Measurements from ENCODE around the gene ING4. TPM values are rescaled to one million over a fixed set of nuclear protein-coding genes. Genes with fewer than 3 reads are reported as not detected.

Gene ING4
- total RNA-seq, 1 experiment from 2014 or later = 23.0 TPM

DNA sequence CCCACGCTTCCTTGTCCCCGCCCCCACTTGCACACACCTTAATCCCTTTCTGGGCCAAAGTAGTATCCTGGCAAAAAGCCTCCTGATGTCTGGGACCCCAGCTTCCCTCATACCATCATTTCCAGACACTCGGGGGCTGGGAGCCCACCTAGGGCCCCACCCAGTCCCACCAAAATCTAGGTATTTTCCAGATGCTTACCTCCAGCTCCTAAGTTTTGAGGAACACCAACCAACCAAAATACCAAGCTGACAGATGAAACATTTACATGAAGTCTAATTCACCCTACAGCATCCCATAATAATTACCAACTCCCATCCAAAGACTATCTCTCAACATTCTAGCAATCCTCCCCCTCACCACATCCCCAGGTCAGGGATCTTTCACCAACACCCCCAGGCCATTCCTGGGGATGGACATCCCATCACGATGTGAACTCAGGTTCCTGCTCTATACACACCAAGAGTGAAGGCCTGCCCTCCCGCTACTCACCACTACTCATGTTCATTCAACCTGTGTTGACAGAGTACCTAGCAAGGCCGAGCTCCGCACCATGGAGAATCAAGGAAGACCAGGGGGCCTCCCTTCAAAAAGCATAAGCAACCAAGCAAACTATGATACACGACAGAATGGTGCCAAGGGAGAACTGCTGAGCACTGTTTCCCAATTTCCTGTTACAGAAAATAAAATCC, 54.2 kb downstream of the ING4 start (continued):
- TF ChIP-seq, protein P1, sequence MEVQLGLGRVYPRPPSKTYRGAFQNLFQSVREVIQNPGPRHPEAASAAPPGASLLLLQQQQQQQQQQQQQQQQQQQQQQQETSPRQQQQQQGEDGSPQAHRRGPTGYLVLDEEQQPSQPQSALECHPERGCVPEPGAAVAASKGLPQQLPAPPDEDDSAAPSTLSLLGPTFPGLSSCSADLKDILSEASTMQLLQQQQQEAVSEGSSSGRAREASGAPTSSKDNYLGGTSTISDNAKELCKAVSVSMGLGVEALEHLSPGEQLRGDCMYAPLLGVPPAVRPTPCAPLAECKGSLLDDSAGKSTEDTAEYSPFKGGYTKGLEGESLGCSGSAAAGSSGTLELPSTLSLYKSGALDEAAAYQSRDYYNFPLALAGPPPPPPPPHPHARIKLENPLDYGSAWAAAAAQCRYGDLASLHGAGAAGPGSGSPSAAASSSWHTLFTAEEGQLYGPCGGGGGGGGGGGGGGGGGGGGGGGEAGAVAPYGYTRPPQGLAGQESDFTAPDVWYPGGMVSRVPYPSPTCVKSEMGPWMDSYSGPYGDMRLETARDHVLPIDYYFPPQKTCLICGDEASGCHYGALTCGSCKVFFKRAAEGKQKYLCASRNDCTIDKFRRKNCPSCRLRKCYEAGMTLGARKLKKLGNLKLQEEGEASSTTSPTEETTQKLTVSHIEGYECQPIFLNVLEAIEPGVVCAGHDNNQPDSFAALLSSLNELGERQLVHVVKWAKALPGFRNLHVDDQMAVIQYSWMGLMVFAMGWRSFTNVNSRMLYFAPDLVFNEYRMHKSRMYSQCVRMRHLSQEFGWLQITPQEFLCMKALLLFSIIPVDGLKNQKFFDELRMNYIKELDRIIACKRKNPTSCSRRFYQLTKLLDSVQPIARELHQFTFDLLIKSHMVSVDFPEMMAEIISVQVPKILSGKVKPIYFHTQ (CRISPR knock-in tag; IDR thresholded peaks at IDR 0.05) = no peak
- TF ChIP-seq, protein P2, sequence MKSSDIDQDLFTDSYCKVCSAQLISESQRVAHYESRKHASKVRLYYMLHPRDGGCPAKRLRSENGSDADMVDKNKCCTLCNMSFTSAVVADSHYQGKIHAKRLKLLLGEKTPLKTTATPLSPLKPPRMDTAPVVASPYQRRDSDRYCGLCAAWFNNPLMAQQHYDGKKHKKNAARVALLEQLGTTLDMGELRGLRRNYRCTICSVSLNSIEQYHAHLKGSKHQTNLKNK (CRISPR knock-in tag; IDR thresholded peaks at IDR 0.05) = no peak
- TF ChIP-seq, protein P3, sequence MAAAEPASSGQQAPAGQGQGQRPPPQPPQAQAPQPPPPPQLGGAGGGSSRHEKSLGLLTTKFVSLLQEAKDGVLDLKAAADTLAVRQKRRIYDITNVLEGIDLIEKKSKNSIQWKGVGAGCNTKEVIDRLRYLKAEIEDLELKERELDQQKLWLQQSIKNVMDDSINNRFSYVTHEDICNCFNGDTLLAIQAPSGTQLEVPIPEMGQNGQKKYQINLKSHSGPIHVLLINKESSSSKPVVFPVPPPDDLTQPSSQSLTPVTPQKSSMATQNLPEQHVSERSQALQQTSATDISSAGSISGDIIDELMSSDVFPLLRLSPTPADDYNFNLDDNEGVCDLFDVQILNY (CRISPR knock-in tag; IDR thresholded peaks at IDR 0.05) = no peak

DNA sequence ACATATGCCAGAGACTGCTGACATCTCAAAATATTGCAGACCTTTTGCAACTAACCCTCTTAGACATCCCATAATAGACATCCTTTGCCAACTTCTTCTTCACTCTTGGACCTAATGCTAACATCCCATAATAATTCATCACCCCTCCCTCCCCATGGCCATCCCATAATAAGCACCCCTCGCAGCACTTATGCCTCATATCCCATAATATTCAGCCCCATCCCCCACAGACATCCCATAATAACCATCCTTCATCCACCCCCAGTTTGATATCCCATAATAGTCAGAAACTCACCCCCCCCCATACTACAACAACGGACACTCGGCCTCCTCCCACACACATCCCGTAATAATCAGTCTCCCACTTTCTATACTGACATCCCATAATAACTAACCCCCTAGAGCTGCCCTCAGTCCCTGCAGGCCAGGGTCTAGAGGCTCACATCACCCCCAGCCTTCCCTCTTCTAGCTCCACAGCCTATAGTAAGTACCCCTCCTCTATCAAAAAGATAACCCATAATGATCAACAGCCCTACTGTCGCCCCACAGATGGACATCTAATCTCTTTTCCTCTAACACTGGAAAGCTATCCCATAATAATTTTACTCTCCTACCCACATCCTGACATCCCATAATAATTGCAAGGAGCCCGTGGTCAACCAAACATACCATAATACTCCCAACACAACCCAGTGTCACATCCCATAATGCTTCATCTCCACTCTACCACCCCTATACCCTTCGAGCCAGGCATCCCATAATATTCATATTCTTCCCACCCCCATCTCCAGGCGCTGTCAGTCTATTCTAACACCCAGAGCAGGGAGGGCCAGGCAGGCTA, 54.9 kb downstream of the ING4 start:
- Mint-ChIP-seq H3K27me3 (ENCODE audit: low read depth) (no peaks in the 10 kb centered on the region), H3K27ac (no peak overlapping the region), H3K9me3 (no peaks in the 10 kb centered on the region), H3K36me3 (peaks cover 26% of the 10 kb centered on the region), H3K4me3 (no peak overlapping the region), H3K4me1 (peaks cover 47% of the 10 kb centered on the region)
- no peak for DNase-seq (ENCODE audit: low spot score)
- TF ChIP-seq MYBL2 (CRISPR knock-in tag; IDR thresholded peaks at IDR 0.05) (no peak), ZNF317 (CRISPR knock-in tag; IDR thresholded peaks at IDR 0.05; ENCODE audit: borderline replicate concordance, low read depth) (no peak), TEAD4 (CRISPR knock-in tag; IDR thresholded peaks at IDR 0.05) (no peak), CREM (CRISPR knock-in tag; IDR thresholded peaks at IDR 0.05) (no peak), IRF2 (CRISPR knock-in tag; IDR thresholded peaks at IDR 0.05; ENCODE audit: borderline replicate concordance, low read depth) (no peak), TEAD1 (CRISPR knock-in tag; IDR thresholded peaks at IDR 0.05) (no peak), MXD4 (CRISPR knock-in tag; IDR thresholded peaks at IDR 0.05; ENCODE audit: borderline replicate concordance) (no peak), ETV6 (CRISPR knock-in tag; IDR thresholded peaks at IDR 0.05) (no peak), ZNF671 (CRISPR knock-in tag; IDR thresholded peaks at IDR 0.05) (no peak), NR2C2 (CRISPR knock-in tag; IDR thresholded peaks at IDR 0.05) (no peak)
- TF ChIP-seq, protein P4, sequence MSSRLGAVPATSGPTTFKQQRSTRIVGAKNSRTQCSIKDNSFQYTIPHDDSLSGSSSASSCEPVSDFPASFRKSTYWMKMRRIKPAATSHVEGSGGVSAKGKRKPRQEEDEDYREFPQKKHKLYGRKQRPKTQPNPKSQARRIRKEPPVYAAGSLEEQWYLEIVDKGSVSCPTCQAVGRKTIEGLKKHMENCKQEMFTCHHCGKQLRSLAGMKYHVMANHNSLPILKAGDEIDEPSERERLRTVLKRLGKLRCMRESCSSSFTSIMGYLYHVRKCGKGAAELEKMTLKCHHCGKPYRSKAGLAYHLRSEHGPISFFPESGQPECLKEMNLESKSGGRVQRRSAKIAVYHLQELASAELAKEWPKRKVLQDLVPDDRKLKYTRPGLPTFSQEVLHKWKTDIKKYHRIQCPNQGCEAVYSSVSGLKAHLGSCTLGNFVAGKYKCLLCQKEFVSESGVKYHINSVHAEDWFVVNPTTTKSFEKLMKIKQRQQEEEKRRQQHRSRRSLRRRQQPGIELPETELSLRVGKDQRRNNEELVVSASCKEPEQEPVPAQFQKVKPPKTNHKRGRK (CRISPR knock-in tag; IDR thresholded peaks at IDR 0.05; ENCODE audit: borderline replicate concordance) = no peak
- TF ChIP-seq, protein P5, sequence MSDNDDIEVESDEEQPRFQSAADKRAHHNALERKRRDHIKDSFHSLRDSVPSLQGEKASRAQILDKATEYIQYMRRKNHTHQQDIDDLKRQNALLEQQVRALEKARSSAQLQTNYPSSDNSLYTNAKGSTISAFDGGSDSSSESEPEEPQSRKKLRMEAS (CRISPR knock-in tag; IDR thresholded peaks at IDR 0.05) = no peak
- TF ChIP-seq, protein P6, sequence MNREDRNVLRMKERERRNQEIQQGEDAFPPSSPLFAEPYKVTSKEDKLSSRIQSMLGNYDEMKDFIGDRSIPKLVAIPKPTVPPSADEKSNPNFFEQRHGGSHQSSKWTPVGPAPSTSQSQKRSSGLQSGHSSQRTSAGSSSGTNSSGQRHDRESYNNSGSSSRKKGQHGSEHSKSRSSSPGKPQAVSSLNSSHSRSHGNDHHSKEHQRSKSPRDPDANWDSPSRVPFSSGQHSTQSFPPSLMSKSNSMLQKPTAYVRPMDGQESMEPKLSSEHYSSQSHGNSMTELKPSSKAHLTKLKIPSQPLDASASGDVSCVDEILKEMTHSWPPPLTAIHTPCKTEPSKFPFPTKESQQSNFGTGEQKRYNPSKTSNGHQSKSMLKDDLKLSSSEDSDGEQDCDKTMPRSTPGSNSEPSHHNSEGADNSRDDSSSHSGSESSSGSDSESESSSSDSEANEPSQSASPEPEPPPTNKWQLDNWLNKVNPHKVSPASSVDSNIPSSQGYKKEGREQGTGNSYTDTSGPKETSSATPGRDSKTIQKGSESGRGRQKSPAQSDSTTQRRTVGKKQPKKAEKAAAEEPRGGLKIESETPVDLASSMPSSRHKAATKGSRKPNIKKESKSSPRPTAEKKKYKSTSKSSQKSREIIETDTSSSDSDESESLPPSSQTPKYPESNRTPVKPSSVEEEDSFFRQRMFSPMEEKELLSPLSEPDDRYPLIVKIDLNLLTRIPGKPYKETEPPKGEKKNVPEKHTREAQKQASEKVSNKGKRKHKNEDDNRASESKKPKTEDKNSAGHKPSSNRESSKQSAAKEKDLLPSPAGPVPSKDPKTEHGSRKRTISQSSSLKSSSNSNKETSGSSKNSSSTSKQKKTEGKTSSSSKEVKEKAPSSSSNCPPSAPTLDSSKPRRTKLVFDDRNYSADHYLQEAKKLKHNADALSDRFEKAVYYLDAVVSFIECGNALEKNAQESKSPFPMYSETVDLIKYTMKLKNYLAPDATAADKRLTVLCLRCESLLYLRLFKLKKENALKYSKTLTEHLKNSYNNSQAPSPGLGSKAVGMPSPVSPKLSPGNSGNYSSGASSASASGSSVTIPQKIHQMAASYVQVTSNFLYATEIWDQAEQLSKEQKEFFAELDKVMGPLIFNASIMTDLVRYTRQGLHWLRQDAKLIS (CRISPR knock-in tag; IDR thresholded peaks at IDR 0.05; ENCODE audit: borderline replicate concordance) = no peak
- TF ChIP-seq, protein P7, sequence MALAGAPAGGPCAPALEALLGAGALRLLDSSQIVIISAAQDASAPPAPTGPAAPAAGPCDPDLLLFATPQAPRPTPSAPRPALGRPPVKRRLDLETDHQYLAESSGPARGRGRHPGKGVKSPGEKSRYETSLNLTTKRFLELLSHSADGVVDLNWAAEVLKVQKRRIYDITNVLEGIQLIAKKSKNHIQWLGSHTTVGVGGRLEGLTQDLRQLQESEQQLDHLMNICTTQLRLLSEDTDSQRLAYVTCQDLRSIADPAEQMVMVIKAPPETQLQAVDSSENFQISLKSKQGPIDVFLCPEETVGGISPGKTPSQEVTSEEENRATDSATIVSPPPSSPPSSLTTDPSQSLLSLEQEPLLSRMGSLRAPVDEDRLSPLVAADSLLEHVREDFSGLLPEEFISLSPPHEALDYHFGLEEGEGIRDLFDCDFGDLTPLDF (CRISPR knock-in tag; IDR thresholded peaks at IDR 0.05) = no peak
- CTCF ChIA-PET = interaction anchor here (0.6 to 1.3 kb wide), 5 partner anchors 12 to 146 kb away, joined by 3 to 6 read pairs (median 4); no protein-coding TSS in a partner anchor
- ATAC-seq = no peak
- POLR2A ChIA-PET = interaction anchor here (1.0 kb wide), 1 partner anchor 81 kb away, joined by 4 read pairs; the partner anchor contains the start of gene ZNF384
